HEK293 (cell line): ENCODE data around the gene PHLDB1.

Experiments
- CTCF ChIA-PET: fragments of 350-600 bp; formaldehyde crosslinking; extraction: SDS; loops from one replicate; lab custom pipeline; 2021; ENCODE audit warnings: antibody characterized with exemption; lab: Yijun Ruan, JAX
- POLR2A ChIA-PET: fragments of 300-600 bp; formaldehyde crosslinking; extraction: SDS; loops from one replicate; lab custom pipeline; 2020; ENCODE audit warnings: antibody characterized with exemption, inconsistent platforms; lab: Yijun Ruan, JAX
- H3K27ac ChIP-seq: fragments of 200-500 bp; sonication (Bioruptor generic); 2 replicates; pipeline ENCODE4 v1.5.1; 2014; ENCODE audit warnings: low read depth, low read length, control low read depth, inconsistent platforms; ENCODE audit errors: extremely low read depth
- H3K36me3 ChIP-seq, 2 experiments: fragments of 200-500 bp in 1 of 2; sonication (Bioruptor generic) in 1 of 2; 1 replicate in 1 of 2; 2 replicates in 1 of 2; pipeline ENCODE4 v1.5.1; 2014 to 2017; ENCODE audit warnings: inconsistent platforms in 2 of 2, low read length in 2 of 2; ENCODE audit not compliant: control insufficient read depth in 2 of 2, insufficient read depth in 1 of 2
- H3K4me1 ChIP-seq: fragments of 200-500 bp; sonication (Bioruptor generic); 2 replicates; pipeline ENCODE4 v1.5.1; 2014; ENCODE audit warnings: mild to moderate bottlenecking, low read length, inconsistent platforms; ENCODE audit not compliant: control insufficient read depth, insufficient read depth
- H3K4me3 ChIP-seq: 2 replicates; pipeline ENCODE4 v1.5.1; 2011; ENCODE audit warnings: low read depth, mild to moderate bottlenecking, control low read depth, low read length, moderate library complexity
- H3K9me3 ChIP-seq: fragments of 200-500 bp; sonication (Bioruptor generic); 2 replicates; pipeline ENCODE4 v1.5.1; 2014; ENCODE audit warnings: low read depth, low read length, inconsistent platforms; ENCODE audit not compliant: control insufficient read depth, insufficient read depth
- EGR2 ChIP-seq: fragments of 450-650 bp; formaldehyde crosslinking; IDR thresholded peaks from 2 replicates; pipeline ENCODE4 v1.5.1; 2016; ENCODE audit warnings: low read depth, missing biosample characterization, missing genetic modification characterization
- GLI2 ChIP-seq: fragments of 450-650 bp; formaldehyde crosslinking; IDR thresholded peaks from 2 replicates; pipeline ENCODE4; 2017; ENCODE audit warnings: missing biosample characterization, missing genetic modification characterization, low read depth, borderline replicate concordance
- GLIS1 ChIP-seq: fragments of 450-650 bp; formaldehyde crosslinking; IDR thresholded peaks from 2 replicates; pipeline ENCODE4 v1.5.1; 2016; ENCODE audit warnings: missing biosample characterization, missing genetic modification characterization
- KLF8 ChIP-seq: fragments of 450-650 bp; formaldehyde crosslinking; IDR thresholded peaks from 2 replicates; pipeline ENCODE4 v1.5.1; 2016; ENCODE audit warnings: missing biosample characterization, missing genetic modification characterization
- OVOL3 ChIP-seq: fragments of 450-650 bp; formaldehyde crosslinking; IDR thresholded peaks from 2 replicates; pipeline ENCODE4 v1.5.1; 2016; ENCODE audit warnings: missing biosample characterization, missing genetic modification characterization
- PRDM1 ChIP-seq: fragments of 450-650 bp; formaldehyde crosslinking; IDR thresholded peaks from 2 replicates; pipeline ENCODE4; 2016; ENCODE audit warnings: missing biosample characterization, missing genetic modification characterization
- ZBTB17 ChIP-seq: fragments of 450-650 bp; formaldehyde crosslinking; IDR thresholded peaks from 2 replicates; pipeline ENCODE4 v1.5.1; 2016; ENCODE audit warnings: missing biosample characterization, missing genetic modification characterization
- ZFHX2 ChIP-seq: fragments of 450-650 bp; formaldehyde crosslinking; conservative IDR thresholded peaks from 2 replicates; pipeline ENCODE4 v1.5.1; 2016; ENCODE audit warnings: missing biosample characterization, missing genetic modification characterization
- ZNF138 ChIP-seq: fragments of 450-650 bp; formaldehyde crosslinking; IDR thresholded peaks from 2 replicates; pipeline ENCODE4 v1.5.1; 2016; ENCODE audit warnings: missing biosample characterization, missing genetic modification characterization, borderline replicate concordance
- ZNF155 ChIP-seq: fragments of 450-650 bp; formaldehyde crosslinking; IDR thresholded peaks from 2 replicates; pipeline ENCODE4 v1.5.1; 2016; ENCODE audit warnings: missing biosample characterization, missing genetic modification characterization
- ZNF350 ChIP-seq: fragments of 450-650 bp; formaldehyde crosslinking; IDR thresholded peaks from 2 replicates; pipeline ENCODE4 v1.5.0; 2017; ENCODE audit warnings: missing biosample characterization, mild to moderate bottlenecking, missing genetic modification characterization
- TF ChIP-seq, protein P1 (sequence below): fragments of 450-650 bp; formaldehyde crosslinking; IDR thresholded peaks from 2 replicates; pipeline ENCODE4 v1.5.1; 2016; ENCODE audit warnings: missing biosample characterization, missing genetic modification characterization
- TF ChIP-seq, protein P2 (sequence below): IDR thresholded peaks from 2 replicates; pipeline ENCODE4 v1.6.1; 2011; ENCODE audit warnings: mild to moderate bottlenecking, low read depth, low read length, borderline replicate concordance
- TF ChIP-seq, protein P3 (sequence below): fragments of 450-650 bp; formaldehyde crosslinking; IDR thresholded peaks from 2 replicates; pipeline ENCODE4 v1.5.1; 2017; ENCODE audit warnings: missing biosample characterization, missing genetic modification characterization
- TF ChIP-seq, protein P4 (sequence below): fragments of 450-650 bp; formaldehyde crosslinking; IDR thresholded peaks from 2 replicates; pipeline ENCODE4 v1.5.1; 2016; ENCODE audit warnings: missing biosample characterization, missing genetic modification characterization
- TF ChIP-seq, protein P5 (sequence below): fragments of 450-650 bp; formaldehyde crosslinking; IDR thresholded peaks from 2 replicates; pipeline ENCODE4 v1.5.1; 2017; ENCODE audit warnings: missing biosample characterization, missing genetic modification characterization
- TF ChIP-seq, protein P6 (sequence below): fragments of 450-650 bp; formaldehyde crosslinking; IDR thresholded peaks from 2 replicates; pipeline ENCODE4 v1.5.1; 2016; ENCODE audit warnings: missing biosample characterization, missing genetic modification characterization
- TF ChIP-seq, protein P7 (sequence below): fragments of 450-650 bp; formaldehyde crosslinking; IDR thresholded peaks from 2 replicates; pipeline ENCODE4 v1.5.1; 2016; ENCODE audit warnings: missing biosample characterization, missing genetic modification characterization

The PHLDB1 gene

DNA sequence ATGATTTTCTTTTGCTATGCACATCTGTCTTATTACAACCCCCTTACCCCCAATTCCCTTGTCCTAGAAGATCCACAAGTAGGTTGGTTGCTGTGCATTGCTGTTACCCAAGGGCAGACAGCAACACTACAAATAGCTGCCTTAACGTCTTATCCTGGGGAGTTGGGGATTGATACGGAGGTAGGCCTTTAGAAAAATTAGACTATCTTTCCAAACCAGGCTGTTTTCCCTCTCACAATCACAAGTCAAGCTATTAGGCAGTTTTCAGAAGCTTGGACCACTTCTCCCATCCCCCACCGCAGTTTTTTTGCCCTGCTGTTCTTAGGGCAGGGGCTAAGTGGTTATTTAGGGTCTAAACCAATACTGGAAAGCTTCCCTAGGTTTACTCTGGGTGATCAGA, 2.8 kb upstream of the PHLDB1 start:
- POLR2A ChIA-PET = interaction anchor here (1.1 to 8.0 kb wide), 2 partner anchors 16 to 31 kb away, joined by 3 to 72 read pairs; no protein-coding TSS in a partner anchor
- Histone ChIP-seq H3K27ac (no peak overlapping the region), H3K4me1 (no peaks in the 10 kb centered on the region), H3K9me3 (no peaks in the 10 kb centered on the region), H3K36me3 (peaks cover 9 to 29% of the 10 kb centered on the region in 2 experiments; a peak in 2 of 3 replicates), H3K4me3 (no peak overlapping the region)
- no peak for TF ChIP-seq ZNF155 (tag by site-specific recombination)
- TF ChIP-seq ZNF138 (tag by site-specific recombination) = no peak
- TF ChIP-seq, protein P1, sequence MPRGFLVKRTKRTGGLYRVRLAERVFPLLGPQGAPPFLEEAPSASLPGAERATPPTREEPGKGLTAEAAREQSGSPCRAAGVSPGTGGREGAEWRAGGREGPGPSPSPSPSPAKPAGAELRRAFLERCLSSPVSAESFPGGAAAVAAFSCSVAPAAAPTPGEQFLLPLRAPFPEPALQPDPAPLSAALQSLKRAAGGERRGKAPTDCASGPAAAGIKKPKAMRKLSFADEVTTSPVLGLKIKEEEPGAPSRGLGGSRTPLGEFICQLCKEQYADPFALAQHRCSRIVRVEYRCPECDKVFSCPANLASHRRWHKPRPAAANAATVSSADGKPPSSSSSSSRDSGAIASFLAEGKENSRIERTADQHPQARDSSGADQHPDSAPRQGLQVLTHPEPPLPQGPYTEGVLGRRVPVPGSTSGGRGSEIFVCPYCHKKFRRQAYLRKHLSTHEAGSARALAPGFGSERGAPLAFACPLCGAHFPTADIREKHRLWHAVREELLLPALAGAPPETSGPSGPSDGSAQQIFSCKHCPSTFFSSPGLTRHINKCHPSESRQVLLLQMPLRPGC (tag by site-specific recombination) = no peak
- TF ChIP-seq GLI2 (tag by site-specific recombination) = no peak
- TF ChIP-seq, protein P2, sequence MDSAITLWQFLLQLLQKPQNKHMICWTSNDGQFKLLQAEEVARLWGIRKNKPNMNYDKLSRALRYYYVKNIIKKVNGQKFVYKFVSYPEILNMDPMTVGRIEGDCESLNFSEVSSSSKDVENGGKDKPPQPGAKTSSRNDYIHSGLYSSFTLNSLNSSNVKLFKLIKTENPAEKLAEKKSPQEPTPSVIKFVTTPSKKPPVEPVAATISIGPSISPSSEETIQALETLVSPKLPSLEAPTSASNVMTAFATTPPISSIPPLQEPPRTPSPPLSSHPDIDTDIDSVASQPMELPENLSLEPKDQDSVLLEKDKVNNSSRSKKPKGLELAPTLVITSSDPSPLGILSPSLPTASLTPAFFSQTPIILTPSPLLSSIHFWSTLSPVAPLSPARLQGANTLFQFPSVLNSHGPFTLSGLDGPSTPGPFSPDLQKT = no peak
- TF ChIP-seq GLIS1 = no peak
- CTCF ChIA-PET = interaction anchor here (0.5 to 6.2 kb wide), 6 partner anchors 9 to 112 kb away, joined by 3 to 41 read pairs (median 6); partner anchors contain the start of gene ARCN1

DNA sequence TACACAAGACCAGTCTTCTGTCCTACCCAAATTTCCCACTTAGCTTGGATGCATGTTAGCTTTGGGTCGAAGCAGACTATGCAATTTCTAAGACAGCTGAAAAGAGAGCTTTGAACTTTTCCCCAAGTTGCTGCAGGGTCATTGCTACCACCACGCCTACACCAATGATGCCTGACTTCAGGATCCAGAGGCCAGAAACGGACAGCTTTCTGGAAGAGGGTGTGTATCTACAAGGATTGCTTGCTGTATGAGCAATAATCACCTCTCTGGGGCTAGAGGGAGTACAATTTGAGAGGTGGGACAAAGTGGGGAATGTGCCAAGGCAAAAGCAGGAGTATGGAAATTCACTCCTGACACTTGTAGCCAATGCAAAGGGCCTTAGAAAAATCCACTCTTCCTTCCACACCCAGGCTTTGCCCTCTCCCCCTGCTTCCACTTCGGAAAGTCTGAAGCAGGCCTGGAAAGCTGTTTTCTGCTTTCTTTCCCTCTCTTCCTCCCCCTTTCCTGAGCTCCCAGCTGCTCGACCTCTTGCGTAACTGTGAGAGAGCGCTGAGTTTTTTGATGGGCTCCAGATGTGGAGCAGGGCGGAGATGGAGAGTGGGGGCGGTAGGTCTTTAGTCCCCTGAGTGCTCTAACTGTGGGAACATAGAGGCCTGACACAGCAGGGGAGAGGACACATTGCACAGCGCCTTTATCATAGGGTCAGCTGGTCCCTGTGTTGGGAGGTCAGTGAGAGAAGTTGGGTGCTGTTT, 2.1 kb upstream of the PHLDB1 start:
- Histone ChIP-seq H3K27ac (no peak overlapping the region), H3K4me1 (no peaks in the 10 kb centered on the region), H3K36me3 (peaks cover 3 to 22% of the 10 kb centered on the region in 2 experiments; a peak in 1 of 3 replicates), H3K9me3 (no peaks in the 10 kb centered on the region), H3K4me3 (no peak overlapping the region)
- ChIA-PET POLR2A (interaction anchor here (1.0 to 8.0 kb wide), 3 partner anchors 15 to 33 kb away, joined by 3 to 72 read pairs (median 3); partner anchors contain the start of gene ARCN1), CTCF (interaction anchor here (0.5 to 6.2 kb wide), 10 partner anchors 10 to 407 kb away, joined by 3 to 41 read pairs (median 6); partner anchors contain the start of gene ARCN1)
- TF ChIP-seq, protein P3, sequence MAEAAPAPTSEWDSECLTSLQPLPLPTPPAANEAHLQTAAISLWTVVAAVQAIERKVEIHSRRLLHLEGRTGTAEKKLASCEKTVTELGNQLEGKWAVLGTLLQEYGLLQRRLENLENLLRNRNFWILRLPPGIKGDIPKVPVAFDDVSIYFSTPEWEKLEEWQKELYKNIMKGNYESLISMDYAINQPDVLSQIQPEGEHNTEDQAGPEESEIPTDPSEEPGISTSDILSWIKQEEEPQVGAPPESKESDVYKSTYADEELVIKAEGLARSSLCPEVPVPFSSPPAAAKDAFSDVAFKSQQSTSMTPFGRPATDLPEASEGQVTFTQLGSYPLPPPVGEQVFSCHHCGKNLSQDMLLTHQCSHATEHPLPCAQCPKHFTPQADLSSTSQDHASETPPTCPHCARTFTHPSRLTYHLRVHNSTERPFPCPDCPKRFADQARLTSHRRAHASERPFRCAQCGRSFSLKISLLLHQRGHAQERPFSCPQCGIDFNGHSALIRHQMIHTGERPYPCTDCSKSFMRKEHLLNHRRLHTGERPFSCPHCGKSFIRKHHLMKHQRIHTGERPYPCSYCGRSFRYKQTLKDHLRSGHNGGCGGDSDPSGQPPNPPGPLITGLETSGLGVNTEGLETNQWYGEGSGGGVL = peak; percentile 58
- TF ChIP-seq, protein P4, sequence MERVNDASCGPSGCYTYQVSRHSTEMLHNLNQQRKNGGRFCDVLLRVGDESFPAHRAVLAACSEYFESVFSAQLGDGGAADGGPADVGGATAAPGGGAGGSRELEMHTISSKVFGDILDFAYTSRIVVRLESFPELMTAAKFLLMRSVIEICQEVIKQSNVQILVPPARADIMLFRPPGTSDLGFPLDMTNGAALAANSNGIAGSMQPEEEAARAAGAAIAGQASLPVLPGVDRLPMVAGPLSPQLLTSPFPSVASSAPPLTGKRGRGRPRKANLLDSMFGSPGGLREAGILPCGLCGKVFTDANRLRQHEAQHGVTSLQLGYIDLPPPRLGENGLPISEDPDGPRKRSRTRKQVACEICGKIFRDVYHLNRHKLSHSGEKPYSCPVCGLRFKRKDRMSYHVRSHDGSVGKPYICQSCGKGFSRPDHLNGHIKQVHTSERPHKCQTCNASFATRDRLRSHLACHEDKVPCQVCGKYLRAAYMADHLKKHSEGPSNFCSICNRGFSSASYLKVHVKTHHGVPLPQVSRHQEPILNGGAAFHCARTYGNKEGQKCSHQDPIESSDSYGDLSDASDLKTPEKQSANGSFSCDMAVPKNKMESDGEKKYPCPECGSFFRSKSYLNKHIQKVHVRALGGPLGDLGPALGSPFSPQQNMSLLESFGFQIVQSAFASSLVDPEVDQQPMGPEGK (tag by site-specific recombination) = peak; percentile 20; the same call in 1 of the 2 replicates
- no peak for TF ChIP-seq KLF8 (tag by site-specific recombination)
- TF ChIP-seq ZNF350 = no peak
- no peak for TF ChIP-seq OVOL3
- peak; percentile 71 for TF ChIP-seq PRDM1 (tag by site-specific recombination)
- TF ChIP-seq, protein P5, sequence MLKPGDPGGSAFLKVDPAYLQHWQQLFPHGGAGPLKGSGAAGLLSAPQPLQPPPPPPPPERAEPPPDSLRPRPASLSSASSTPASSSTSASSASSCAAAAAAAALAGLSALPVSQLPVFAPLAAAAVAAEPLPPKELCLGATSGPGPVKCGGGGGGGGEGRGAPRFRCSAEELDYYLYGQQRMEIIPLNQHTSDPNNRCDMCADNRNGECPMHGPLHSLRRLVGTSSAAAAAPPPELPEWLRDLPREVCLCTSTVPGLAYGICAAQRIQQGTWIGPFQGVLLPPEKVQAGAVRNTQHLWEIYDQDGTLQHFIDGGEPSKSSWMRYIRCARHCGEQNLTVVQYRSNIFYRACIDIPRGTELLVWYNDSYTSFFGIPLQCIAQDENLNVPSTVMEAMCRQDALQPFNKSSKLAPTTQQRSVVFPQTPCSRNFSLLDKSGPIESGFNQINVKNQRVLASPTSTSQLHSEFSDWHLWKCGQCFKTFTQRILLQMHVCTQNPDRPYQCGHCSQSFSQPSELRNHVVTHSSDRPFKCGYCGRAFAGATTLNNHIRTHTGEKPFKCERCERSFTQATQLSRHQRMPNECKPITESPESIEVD (tag by site-specific recombination) = peak; percentile 15; the same call in 1 of the 2 replicates
- peak; percentile 65 for TF ChIP-seq ZFHX2
- TF ChIP-seq, protein P6, sequence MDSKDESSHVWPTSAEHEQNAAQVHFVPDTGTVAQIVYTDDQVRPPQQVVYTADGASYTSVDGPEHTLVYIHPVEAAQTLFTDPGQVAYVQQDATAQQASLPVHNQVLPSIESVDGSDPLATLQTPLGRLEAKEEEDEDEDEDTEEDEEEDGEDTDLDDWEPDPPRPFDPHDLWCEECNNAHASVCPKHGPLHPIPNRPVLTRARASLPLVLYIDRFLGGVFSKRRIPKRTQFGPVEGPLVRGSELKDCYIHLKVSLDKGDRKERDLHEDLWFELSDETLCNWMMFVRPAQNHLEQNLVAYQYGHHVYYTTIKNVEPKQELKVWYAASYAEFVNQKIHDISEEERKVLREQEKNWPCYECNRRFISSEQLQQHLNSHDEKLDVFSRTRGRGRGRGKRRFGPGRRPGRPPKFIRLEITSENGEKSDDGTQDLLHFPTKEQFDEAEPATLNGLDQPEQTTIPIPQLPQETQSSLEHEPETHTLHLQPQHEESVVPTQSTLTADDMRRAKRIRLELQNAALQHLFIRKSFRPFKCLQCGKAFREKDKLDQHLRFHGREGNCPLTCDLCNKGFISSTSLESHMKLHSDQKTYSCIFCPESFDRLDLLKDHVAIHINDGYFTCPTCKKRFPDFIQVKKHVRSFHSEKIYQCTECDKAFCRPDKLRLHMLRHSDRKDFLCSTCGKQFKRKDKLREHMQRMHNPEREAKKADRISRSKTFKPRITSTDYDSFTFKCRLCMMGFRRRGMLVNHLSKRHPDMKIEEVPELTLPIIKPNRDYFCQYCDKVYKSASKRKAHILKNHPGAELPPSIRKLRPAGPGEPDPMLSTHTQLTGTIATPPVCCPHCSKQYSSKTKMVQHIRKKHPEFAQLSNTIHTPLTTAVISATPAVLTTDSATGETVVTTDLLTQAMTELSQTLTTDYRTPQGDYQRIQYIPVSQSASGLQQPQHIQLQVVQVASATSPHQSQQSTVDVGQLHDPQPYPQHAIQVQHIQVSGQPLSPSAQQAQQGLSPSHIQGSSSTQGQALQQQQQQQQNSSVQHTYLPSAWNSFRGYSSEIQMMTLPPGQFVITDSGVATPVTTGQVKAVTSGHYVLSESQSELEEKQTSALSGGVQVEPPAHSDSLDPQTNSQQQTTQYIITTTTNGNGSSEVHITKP = peak; percentile 61
- peak; percentile 65; the same call in 1 of the 2 replicates for TF ChIP-seq EGR2 (tag by site-specific recombination)
- TF ChIP-seq ZBTB17 (tag by site-specific recombination) = peak; percentile 39; the same call in 1 of the 2 replicates
- TF ChIP-seq, protein P7, sequence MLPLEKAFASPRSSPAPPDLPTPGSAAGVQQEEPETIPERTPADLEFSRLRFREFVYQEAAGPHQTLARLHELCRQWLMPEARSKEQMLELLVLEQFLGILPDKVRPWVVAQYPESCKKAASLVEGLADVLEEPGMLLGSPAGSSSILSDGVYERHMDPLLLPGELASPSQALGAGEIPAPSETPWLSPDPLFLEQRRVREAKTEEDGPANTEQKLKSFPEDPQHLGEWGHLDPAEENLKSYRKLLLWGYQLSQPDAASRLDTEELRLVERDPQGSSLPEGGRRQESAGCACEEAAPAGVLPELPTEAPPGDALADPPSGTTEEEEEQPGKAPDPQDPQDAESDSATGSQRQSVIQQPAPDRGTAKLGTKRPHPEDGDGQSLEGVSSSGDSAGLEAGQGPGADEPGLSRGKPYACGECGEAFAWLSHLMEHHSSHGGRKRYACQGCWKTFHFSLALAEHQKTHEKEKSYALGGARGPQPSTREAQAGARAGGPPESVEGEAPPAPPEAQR (tag by site-specific recombination) = no peak
